Activated CD8-positive, alpha-beta memory T cell treated with anti-CD3 and anti-CD28 coated beads, Interleukin-2, amount 50 U/mL, for 1 hour (primary cell): ENCODE measurements around the gene SALL3.

ENCODE experiments used
- DNase-seq: peaks from one replicate; pipeline ENCODE4 v3.0.0-alpha.2; 2020; ENCODE audit errors: extremely low read depth

SALL3 gene

GRCh38 chr18:79006106-79006795 is 26.6 kb downstream of the SALL3 start:
- DNase-seq, result no peak

- no peak for DNase-seq
These were observed 27.8 kb downstream of the SALL3 start for GRCh38 chr18:79007440-79007839.

GRCh38 chr18:79008356-79008940 is 28.8 kb downstream of the SALL3 start:
- DNase-seq, result no peak

- no peak for DNase-seq
These were observed 31.2 kb downstream of the SALL3 start for GRCh38 chr18:79010802-79011201.

- DNase-seq, result no peak
These were observed 31.8 kb downstream of the SALL3 start for GRCh38 chr18:79011300-79011870.

GRCh38 chr18:79013869-79014268 is 34.3 kb downstream of the SALL3 start:
- no peak for DNase-seq

GRCh38 chr18:79018911-79019310 is 39.3 kb downstream of the SALL3 start:
- DNase-seq, result no peak

- no peak for DNase-seq
These were observed 40.3 kb downstream of the SALL3 start for GRCh38 chr18:79019881-79020280.

- DNase-seq, result no peak
These were observed 43.0 kb downstream of the SALL3 start for GRCh38 chr18:79022603-79023002.

GRCh38 chr18:79026491-79026890 is 46.9 kb downstream of the SALL3 start:
- DNase-seq, result no peak

GRCh38 chr18:79030680-79031079 is 51.1 kb downstream of the SALL3 start:
- no peak for DNase-seq

- DNase-seq, result no peak
These were observed 62.7 kb downstream of the SALL3 start for GRCh38 chr18:79042276-79042675.

GRCh38 chr18:79043288-79043687 is 63.7 kb downstream of the SALL3 start:
- DNase-seq, result no peak

GRCh38 chr18:79046522-79046921 is 66.9 kb downstream of the SALL3 start:
- DNase-seq, result no peak

GRCh38 chr18:79047556-79048244 is 68.1 kb downstream of the SALL3 start:
- no peak for DNase-seq

- DNase-seq, result no peak
These were observed 68.6 kb downstream of the SALL3 start for GRCh38 chr18:79048245-79048632.

- no peak for DNase-seq
These were observed 69.9 kb downstream of the SALL3 start for GRCh38 chr18:79049506-79049905.
